K562 (cell line): ENCODE measurements around the gene MBD4. TPM values are rescaled to one million over a fixed set of nuclear protein-coding genes. Genes with fewer than 3 reads are reported as not detected.

ENCODE experiments used
- BCLAF1 ChIP-seq, 2 experiments: fragments of 450-650 bp in 1 of 2; IDR thresholded peaks; 2 replicates each; pipeline ENCODE4 v1.6.1; 2011 to 2017; ENCODE audit warnings: low read depth in 2 of 2, antibody characterized with exemption in 1 of 2, borderline replicate concordance in 1 of 2, low read length in 1 of 2, mild to moderate bottlenecking in 1 of 2, mixed read lengths in 1 of 2; ENCODE audit not compliant: control insufficient read depth in 1 of 2
- CBFA2T2 ChIP-seq: fragments of 450-650 bp; conservative IDR thresholded peaks from 2 replicates; pipeline ENCODE4 v1.6.1; 2017; ENCODE audit warnings: mild to moderate bottlenecking
- CREM ChIP-seq: IDR thresholded peaks from 2 replicates; pipeline ENCODE4 v1.6.1; 2014; ENCODE audit warnings: antibody characterized with exemption, low read depth
- CUX1 ChIP-seq: fragments of 200-800 bp; sonication (Bioruptor generic); IDR thresholded peaks from 2 replicates; pipeline ENCODE4 v1.6.1; 2016; ENCODE audit warnings: missing genetic modification characterization, missing compliant biosample characterization
- ETV5 ChIP-seq: sonication (generic); formaldehyde crosslinking; IDR thresholded peaks from 2 replicates; pipeline ENCODE4 v1.4.0; 2020; ENCODE audit warnings: low read depth, mild to moderate bottlenecking, missing genetic modification reagents
- GABPA ChIP-seq: fragments of 200-800 bp; sonication (Bioruptor generic); conservative IDR thresholded peaks from 2 replicates; pipeline ENCODE4 v1.6.1; 2016; ENCODE audit warnings: low read depth, missing genetic modification characterization, missing compliant biosample characterization
- GATA2 ChIP-seq: sonication (generic); formaldehyde crosslinking; IDR thresholded peaks from 2 replicates; pipeline ENCODE4 v1.4.0; 2020; ENCODE audit warnings: mild to moderate bottlenecking, missing genetic modification reagents
- KAT2B ChIP-seq: IDR thresholded peaks from one replicate; pipeline ENCODE4 v1.6.1; 2012; ENCODE audit warnings: low read depth, mild to moderate bottlenecking, control low read depth, inconsistent platforms, low read length, moderate library complexity
- MEF2A ChIP-seq: IDR thresholded peaks from 2 replicates; pipeline ENCODE4 v1.6.1; 2011; ENCODE audit warnings: low read depth, mild to moderate bottlenecking, low read length, moderate library complexity; ENCODE audit not compliant: control insufficient read depth
- MXD1 ChIP-seq: fragments of 250-450 bp; sonication (Bioruptor Pico); IDR thresholded peaks from 2 replicates; pipeline ENCODE4 v1.8.0; 2021; ENCODE audit warnings: borderline replicate concordance, mild to moderate bottlenecking, moderate library complexity; ENCODE audit not compliant: poor library complexity, severe bottlenecking
- PML ChIP-seq: IDR thresholded peaks from 2 replicates; pipeline ENCODE4 v1.6.1; 2012; ENCODE audit warnings: low read length, inconsistent platforms
- RBM25 ChIP-seq: fragments of 200-400 bp; formaldehyde crosslinking; IDR thresholded peaks from 2 replicates; pipeline ENCODE4 v1.6.1; 2018; ENCODE audit warnings: low read length, low read depth, moderate library complexity; ENCODE audit not compliant: severe bottlenecking
- RCOR1 ChIP-seq, 2 experiments: IDR thresholded peaks; 2 replicates each; pipeline ENCODE4 v1.6.1; 2012; ENCODE audit warnings: low read depth in 2 of 2, low read length in 2 of 2, borderline replicate concordance in 1 of 2, improper control_type of control experiment in 1 of 2
- ZNF140 ChIP-seq: fragments of 250-450 bp; sonication (Bioruptor Pico); IDR thresholded peaks from 2 replicates; pipeline ENCODE4 v1.8.0; 2021; ENCODE audit warnings: moderate library complexity, mild to moderate bottlenecking, inconsistent platforms
- ZNF239 ChIP-seq: fragments of 250-450 bp; sonication (Bioruptor Pico); IDR thresholded peaks from 2 replicates; pipeline ENCODE4 v1.4.0; 2020; ENCODE audit warnings: mild to moderate bottlenecking
- ZSCAN32 ChIP-seq: fragments of 450-650 bp; formaldehyde crosslinking; IDR thresholded peaks from 2 replicates; pipeline ENCODE4 v1.4.0; 2020; ENCODE audit warnings: mild to moderate bottlenecking, moderate library complexity
- polyA plus RNA-seq, 8 experiments: library from polyadenylated mRNA; depleted of rRNA in 4 of 8; stranded (reverse) in 5 of 8; unstranded in 3 of 8; fragments of >200 nt; fragmentation: Nextera tagmentation in 2 of 8; fragmentation: Illumina TruSeq in 1 of 8; extraction: Ambion mirVana in 2 of 8; extraction: Trizol in 1 of 8; gene quantifications; 2 replicates each; pipeline versions ENCODE4 v1.2.1 to v1.2.3, GENCODE V29; 2011 to 2014; ENCODE audit warnings: inconsistent platforms in 1 of 8, missing spikeins in 1 of 8
- total RNA-seq, 7 experiments: library from RNA; depleted of rRNA in 6 of 7; stranded (reverse); fragments of >200 nt in 6 of 7; fragmentation: Illumina TruSeq in 2 of 7; extraction: Trizol in 2 of 7; gene quantifications; 2 replicates each; pipeline versions ENCODE4 v1.2.1 to v1.2.3, GENCODE V29; 2011 to 2021; ENCODE audit warnings: low replicate concordance in 1 of 7
- TF ChIP-seq, protein P1 (sequence below): fragments of 200-800 bp; sonication (Bioruptor generic); IDR thresholded peaks from 2 replicates; pipeline ENCODE4 v1.6.1; 2017; ENCODE audit warnings: missing genetic modification characterization, missing compliant biosample characterization

Gene MBD4
- total and polyA plus RNA-seq, 9 of the 15 experiments (the other 6 are each of a cell fraction or from before 2014, with no cell fraction given) = 13.3 to 63.9 (median 39.0) TPM

DNA sequence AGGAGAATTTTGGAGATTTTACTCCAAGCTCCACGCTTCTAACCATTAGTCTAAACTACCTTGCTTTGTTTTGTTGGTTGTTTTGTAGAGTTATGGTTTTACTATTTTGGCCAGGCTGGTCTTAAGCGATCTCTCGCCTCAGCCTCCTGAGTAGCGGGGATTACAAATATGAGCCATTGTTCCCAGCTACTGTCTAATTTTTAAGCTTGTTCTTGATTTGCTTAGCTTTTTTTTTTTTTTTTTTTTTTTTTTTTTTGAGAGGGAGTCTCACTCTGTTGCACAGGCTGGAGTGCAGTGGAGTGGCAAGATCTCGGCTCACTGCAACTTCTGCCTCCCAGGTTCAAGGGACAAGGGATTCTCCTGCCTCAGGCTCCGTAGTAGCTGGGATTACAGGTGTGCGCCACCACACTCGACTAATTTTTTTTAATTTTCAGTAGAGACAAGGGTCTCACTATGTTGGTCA is 39.8 kb downstream of the MBD4 start (continued):
- TF ChIP-seq CUX1 (no peak), ZNF239 (CRISPR knock-in tag) (no peak), MEF2A (0 out of 2 replicates have a peak, but pooled peaks have one; percentile 4), KAT2B (no peak), CBFA2T2 (no peak), RBM25 (no peak), BCLAF1 (IDR thresholded peaks at IDR 0.05; ENCODE audit: borderline replicate concordance in 1 of 2, control insufficient read depth in 1 of 2, low read depth in 2 of 2, low read length in 1 of 2) (peak in 1 of 2 experiments; percentile 98; a peak in 2 of 4 replicates), ETV5 (CRISPR knock-in tag) (no peak), PML (peak; percentile 99), ZNF140 (CRISPR knock-in tag) (no peak), CREM (no peak), RCOR1 (IDR thresholded peaks at IDR 0.05; ENCODE audit: borderline replicate concordance in 1 of 2, low read depth in 2 of 2, low read length in 2 of 2) (no peak), GATA2 (CRISPR knock-in tag) (no peak), MXD1 (CRISPR knock-in tag) (no peak), ZSCAN32 (CRISPR knock-in tag) (no peak), GABPA (tag) (0 out of 2 replicates have a peak, but pooled peaks have one; percentile 8)
- TF ChIP-seq, protein P1, sequence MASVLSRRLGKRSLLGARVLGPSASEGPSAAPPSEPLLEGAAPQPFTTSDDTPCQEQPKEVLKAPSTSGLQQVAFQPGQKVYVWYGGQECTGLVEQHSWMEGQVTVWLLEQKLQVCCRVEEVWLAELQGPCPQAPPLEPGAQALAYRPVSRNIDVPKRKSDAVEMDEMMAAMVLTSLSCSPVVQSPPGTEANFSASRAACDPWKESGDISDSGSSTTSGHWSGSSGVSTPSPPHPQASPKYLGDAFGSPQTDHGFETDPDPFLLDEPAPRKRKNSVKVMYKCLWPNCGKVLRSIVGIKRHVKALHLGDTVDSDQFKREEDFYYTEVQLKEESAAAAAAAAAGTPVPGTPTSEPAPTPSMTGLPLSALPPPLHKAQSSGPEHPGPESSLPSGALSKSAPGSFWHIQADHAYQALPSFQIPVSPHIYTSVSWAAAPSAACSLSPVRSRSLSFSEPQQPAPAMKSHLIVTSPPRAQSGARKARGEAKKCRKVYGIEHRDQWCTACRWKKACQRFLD = no peak
